NCI-H524 (cell line): ENCODE data around the gene ZNF354C.
A peak's percentile ranks its signal among the peaks of the same experiment; 100 is the strongest.

Experiments
- DNase-seq, 2 experiments: peaks; one replicate each; lab custom pipeline; 2025; lab: John Stamatoyannopoulos, UW

The ZNF354C gene

DNA sequence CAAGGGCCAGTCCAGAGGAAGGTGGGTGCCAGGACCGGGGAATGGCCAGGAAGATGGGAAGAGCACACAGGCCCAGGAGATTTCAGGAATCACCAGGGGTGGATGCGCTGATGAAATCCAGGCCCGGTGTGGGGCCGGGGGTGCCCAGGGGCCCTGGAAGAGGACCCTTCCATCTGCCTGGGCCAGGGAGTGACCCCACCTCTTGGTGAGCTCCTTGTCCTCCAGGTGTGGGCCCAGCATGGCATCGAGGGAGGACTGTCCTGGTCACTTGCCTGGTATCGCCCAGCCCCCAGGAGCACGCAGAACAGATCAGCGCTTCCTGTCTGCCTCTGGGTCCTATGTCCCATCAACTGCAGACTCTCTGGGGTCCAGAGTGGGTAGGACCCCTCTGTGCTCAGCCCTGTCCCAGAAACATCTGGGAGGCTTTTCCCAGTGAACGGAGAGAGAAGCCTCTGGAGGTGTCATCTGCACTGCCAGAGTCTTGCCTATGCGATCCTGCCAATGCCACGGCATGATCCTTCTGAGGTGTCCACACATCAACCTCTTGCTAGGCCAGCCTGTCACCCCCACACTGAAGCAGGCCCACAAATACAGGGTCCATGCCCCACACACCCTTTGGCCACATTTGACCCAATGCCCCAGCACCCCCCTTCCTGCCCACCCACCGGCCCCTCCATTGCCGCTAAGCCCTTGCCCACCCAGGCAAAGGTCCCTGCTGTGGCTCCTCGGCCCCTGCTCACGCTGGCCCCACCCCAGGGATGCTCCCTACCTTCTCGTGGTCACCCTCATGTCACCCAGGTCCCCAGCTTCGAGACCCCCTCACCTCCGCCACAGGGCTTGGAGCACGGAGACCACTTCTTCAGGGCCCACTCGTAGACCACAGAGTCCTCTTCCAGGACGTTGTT, 67.2 kb downstream of the ZNF354C start:
- no peak for DNase-seq

DNA sequence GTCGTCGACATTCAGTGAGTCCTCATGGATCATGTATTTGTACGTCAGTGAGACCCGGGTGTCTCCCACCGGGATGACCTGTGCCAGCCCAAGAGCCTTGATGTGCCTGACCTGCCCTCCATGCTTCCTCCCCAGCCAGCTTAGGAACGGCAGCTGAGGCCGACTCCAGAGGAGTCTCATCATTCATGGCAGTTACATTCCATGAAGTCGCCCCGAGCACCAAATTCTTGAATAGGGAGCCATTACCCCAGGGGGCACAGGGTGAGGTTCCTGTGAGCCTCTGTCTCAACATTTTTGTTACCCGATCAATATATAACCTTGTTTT, 67.8 kb downstream of the ZNF354C start:
- no peak for DNase-seq

DNA sequence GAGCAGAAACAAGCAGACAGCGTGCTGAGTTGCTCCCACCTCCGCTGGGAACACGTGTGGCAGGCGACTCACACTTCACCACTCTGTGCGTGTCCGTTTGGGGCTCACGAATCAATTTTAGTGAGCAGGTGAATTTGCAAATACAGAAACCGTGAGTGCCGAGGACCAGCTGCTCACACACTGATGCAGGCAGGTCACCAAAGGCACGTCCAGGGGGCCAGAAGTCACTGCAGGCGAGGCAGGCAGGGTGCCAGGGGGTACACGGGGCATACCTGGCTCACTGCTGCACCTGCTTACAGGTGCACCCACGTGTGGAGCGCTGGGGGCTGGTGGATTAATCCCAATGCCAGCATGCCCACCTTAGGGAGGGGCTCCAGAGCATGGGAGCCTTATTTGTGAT, 68.8 kb downstream of the ZNF354C start:
- DNase-seq, result no peak

DNA sequence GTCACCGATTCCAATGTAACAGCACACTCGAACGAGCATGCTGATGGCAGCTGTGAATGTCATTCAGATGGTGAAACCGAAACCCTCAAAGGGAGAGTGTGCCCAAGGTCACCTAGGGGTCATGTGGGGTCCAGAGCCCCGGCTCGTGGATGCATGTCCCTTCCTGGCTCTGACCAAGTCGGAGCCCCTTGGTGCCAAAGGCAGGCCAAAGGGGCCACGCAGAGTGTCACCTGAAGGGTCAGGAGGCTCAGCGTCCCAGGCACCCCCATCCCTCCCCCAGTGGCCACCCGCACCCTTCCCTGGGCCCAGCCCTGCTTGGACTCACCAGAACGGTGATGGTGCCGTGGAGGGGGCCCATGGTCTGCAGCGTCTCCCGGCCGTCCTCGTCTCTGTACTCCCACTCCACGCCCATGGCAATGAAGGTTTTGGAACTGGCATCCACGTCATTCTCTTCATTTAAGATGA, 69.5 kb downstream of the ZNF354C start:
- DNase-seq, result no peak

DNA sequence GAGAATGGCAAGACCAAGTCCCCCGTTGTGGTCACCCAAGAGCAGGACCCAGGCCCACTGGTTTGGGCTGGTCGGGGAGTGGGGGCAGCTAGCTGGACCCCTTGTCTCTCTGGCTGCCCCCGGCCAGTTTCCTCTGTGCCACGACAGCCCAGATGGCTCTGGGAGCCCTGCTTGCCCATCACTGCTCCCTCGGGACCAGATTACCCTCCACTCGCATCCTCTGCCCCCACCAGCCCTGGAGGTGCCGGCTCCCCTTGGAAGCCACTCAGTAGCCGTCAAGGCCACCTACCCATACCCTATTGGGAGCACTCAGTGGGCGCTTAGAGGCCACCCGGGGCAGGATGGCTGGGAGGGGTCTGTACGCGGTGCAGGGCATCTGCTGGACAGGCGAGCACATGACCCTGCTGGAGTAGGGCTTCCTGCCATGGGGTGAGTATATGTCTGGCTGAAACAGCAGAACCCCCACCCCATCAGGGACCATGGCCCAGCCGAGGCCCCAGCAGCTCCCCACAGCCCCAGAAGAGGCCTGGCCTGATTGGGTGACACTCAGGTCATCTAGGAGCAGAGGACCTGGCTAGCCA, 70.0 kb downstream of the ZNF354C start:
- DNase-seq, result peak in 1 of 2 experiments; percentile 15

DNA sequence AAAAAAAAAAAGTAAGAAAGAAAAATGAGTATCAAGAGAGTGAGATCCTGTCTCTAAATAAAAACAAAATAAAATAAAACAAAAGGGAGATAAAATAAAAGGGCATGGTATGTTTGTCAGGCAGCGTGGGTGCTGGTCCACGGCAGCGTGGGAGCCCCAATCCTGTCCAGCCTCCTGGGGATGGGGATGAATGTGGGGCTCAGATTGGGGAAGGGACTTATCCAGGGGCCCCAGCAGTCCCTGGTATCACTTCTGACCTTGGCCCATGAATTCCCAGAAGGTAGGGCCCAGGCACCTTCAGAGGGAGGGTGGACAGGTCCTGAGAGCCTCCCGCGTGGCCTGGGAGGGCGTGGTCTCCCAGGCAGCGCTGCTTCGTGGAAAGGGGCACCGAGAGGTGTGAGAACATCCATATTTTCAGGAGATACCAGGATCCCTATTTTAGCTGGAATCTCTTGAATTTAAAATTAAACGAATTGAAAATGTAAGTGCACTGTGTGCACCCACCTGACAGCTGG, 71.2 kb downstream of the ZNF354C start:
- DNase-seq, result no peak

DNA sequence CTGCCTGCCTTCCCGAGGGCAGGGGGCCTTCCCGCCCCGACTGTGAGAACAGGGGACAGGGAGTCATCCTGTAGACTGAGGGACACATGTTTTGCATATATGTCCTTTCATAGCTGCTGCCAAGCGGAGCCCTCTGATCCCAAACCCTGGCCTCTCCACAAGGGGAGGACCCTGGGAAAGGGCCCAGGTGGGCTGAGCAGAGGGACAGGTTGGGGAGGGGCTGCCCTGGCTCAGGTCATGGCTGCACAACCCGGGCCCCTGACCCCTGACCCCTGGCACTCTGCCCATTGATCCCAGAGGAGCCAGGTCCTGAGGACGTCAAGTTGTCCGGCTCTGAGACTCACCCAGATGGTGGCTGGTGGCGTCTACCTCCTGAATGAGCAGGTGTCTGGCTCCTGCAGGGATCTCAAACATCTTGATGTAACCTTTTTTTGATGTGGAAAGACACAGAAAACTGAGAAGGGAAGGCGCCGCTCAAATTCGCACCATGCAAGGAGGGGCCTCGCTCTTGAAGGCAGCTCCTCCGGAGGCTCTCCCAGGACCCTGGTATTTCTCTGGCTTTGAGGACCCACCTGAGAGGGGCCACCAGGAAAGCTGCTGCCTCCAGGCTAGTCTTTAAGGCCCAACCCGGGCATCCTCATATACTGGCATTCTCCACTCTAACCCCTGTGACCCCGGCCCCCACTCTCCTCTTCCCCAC, 71.9 kb downstream of the ZNF354C start:
- DNase-seq, result no peak

DNA sequence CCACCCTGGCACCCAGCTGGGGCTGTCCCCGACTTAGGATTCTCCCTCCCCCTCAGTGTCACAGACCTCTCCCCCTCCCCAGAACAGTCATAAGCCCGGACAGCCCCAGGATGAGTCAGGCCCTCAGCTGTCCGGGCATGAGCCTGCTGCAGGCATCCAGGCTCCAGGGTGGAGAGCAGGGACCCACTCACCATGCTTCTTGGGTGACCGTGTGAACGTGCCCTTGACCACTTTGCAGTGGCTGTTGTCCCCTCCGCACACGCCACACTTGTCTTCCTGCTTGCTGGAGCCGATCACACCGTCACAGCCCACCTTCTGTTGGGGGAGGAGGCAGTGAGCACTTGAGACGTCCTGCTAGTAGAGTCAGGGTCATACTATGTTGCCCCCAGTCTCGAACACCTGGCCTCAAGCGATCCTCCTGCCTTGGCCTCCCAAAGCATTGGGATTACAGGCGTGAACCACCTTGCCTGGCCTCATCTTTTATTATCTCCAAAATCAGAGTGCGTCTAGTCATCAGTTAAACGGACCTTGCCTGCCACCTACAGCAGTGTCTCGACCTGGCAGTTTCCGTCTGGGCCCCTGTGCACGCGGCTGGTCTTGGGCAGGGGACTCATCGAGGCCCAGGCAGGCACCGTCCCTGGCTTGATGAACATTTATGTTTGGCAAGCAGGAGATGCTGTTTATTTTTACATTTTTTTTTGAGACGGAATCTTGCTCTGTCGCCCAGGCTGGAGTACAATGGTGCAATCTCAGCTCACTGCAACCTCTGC, 72.6 kb downstream of the ZNF354C start:
- DNase-seq, result no peak
